ENCODE data around the gene SPECC1.
"Not testable (repeated sequence)": the region's sequence is repeated elsewhere in the genome, so short reads cannot be mapped to it uniquely, and the experiment has no call there.

SPECC1 gene

GRCh38 chr17:20009302-20010098, at the start of gene SPECC1:
Gene SPECC1 (plus strand): TSS chr17:20009359. CDS start chr17:20096652, 87,293 bp downstream.
- no peaks in the 10 kb centered on the region for H3K27me3 ChIP-seq (replicated peaks; ENCODE audit: control insufficient read depth, insufficient read depth, low read length)
- H3K36me3 ChIP-seq (ENCODE audit: control insufficient read depth, insufficient read depth, low read length), result no peaks in the 10 kb centered on the region
- TF ChIP-seq CTCF (IDR thresholded peaks at IDR 0.05; ENCODE audit: insufficient read depth, low read length, poor library complexity, severe bottlenecking), result no peak
- peak within 1 kb of the TSS; percentile 66 for H3K4me3 ChIP-seq (replicated peaks; ENCODE audit: low read depth, low read length)
- DNase-seq (ENCODE audit: extremely low read depth, insufficient read length), result peak; percentile 87

- not testable (repeated sequence) for DNase-seq (ENCODE audit: extremely low read depth, insufficient read length); H3K36me3 ChIP-seq (ENCODE audit: control insufficient read depth, insufficient read depth, low read length); H3K4me3 ChIP-seq (replicated peaks; ENCODE audit: low read depth, low read length); H3K27me3 ChIP-seq (replicated peaks; ENCODE audit: control insufficient read depth, insufficient read depth, low read length)
Measured at GRCh38 chr17:19962954-19963353, 46.2 kb upstream of the SPECC1 start.

- DNase-seq (ENCODE audit: extremely low read depth, insufficient read length), result no peak
- no peaks in the 10 kb centered on the region; the same call in 1 of the 2 replicates for H3K36me3 ChIP-seq (ENCODE audit: control insufficient read depth, insufficient read depth, low read length)
- TF ChIP-seq CTCF (IDR thresholded peaks at IDR 0.05; ENCODE audit: insufficient read depth, low read length, poor library complexity, severe bottlenecking), result no peak
- no peak overlapping the region for H3K4me3 ChIP-seq (replicated peaks; ENCODE audit: low read depth, low read length)
- H3K27me3 ChIP-seq (replicated peaks; ENCODE audit: control insufficient read depth, insufficient read depth, low read length), result no peaks in the 10 kb centered on the region
Measured at GRCh38 chr17:19973156-19973555, 36.0 kb upstream of the SPECC1 start.

GRCh38 chr17:19975601-19976000, 33.6 kb upstream of the SPECC1 start:
- H3K4me3 ChIP-seq (replicated peaks; ENCODE audit: low read depth, low read length), result no peak overlapping the region
- DNase-seq (ENCODE audit: extremely low read depth, insufficient read length), result no peak
- no peaks in the 10 kb centered on the region; the same call in 1 of the 2 replicates for H3K36me3 ChIP-seq (ENCODE audit: control insufficient read depth, insufficient read depth, low read length)
- no peak for TF ChIP-seq CTCF (IDR thresholded peaks at IDR 0.05; ENCODE audit: insufficient read depth, low read length, poor library complexity, severe bottlenecking)
- H3K27me3 ChIP-seq (replicated peaks; ENCODE audit: control insufficient read depth, insufficient read depth, low read length), result no peaks in the 10 kb centered on the region

- peak; percentile 93 for DNase-seq (ENCODE audit: extremely low read depth, insufficient read length)
- Histone ChIP-seq H3K4me3 (replicated peaks; ENCODE audit: low read depth, low read length) (peak within 1 kb of the TSS; percentile 96), H3K27me3 (replicated peaks; ENCODE audit: control insufficient read depth, insufficient read depth, low read length) (no peaks in the 10 kb centered on the region), H3K36me3 (ENCODE audit: control insufficient read depth, insufficient read depth, low read length) (no peaks in the 10 kb centered on the region; the same call in 1 of the 2 replicates)
- no peak for TF ChIP-seq CTCF (IDR thresholded peaks at IDR 0.05; ENCODE audit: insufficient read depth, low read length, poor library complexity, severe bottlenecking)
Measured at GRCh38 chr17:19977293-19978208, 31.6 kb upstream of the SPECC1 start, which contains the start of gene AKAP10. Gene AKAP10 (minus strand): TSS chr17:19977828. CDS start chr17:19977679, 149 bp downstream.
